SK-N-SH (cell line): ENCODE results near the gene PLXNA4. TPM values are rescaled to one million over a fixed set of nuclear protein-coding genes. Genes with fewer than 3 reads are reported as not detected.

Experiments
- CTCF ChIA-PET: fragments of 300-600, 350-600 bp; formaldehyde crosslinking; extraction: SDS; loops from one replicate; lab custom pipeline; 2021; lab: Yijun Ruan, JAX
- POLR2A ChIA-PET: fragments of 350-600 bp; sonication (Branson Sonifier 250); formaldehyde crosslinking; extraction: SDS; loops from one replicate; lab custom pipeline; 2020; ENCODE audit warnings: antibody characterized with exemption, inconsistent platforms; lab: Yijun Ruan, JAX
- DNase-seq: peaks from one replicate; pipeline ENCODE4 v3.0.0; 2012
- H2AFZ ChIP-seq: fragments of 200-600 bp; sonication (generic); 2 replicates; pipeline ENCODE4 v1.8.1; 2016; ENCODE audit warnings: antibody characterized with exemption, mild to moderate bottlenecking, low read depth
- H3F3A ChIP-seq: fragments of 200-600 bp; sonication (generic); replicated peaks from 2 replicates; pipeline ENCODE3; 2016; ENCODE audit warnings: antibody characterized with exemption, mild to moderate bottlenecking; ENCODE audit not compliant: insufficient read depth
- H3K27ac ChIP-seq, 2 experiments: fragments of 200-500 bp in 1 of 2; fragments of 200-600 bp in 1 of 2; sonication (Bioruptor generic) in 1 of 2; sonication (generic), shearing (Covaris generic) in 1 of 2; 2 replicates each; pipeline versions ENCODE4 v1.5.1 to v1.6.1; 2014 to 2016; ENCODE audit warnings: low read depth in 2 of 2, inconsistent platforms in 1 of 2, low read length in 1 of 2, mild to moderate bottlenecking in 1 of 2, mixed read lengths in 1 of 2
- H3K27me3 ChIP-seq: fragments of 200-600 bp; sonication (generic), shearing (Covaris generic); 2 replicates; pipeline ENCODE4 v1.6.1; 2016; ENCODE audit warnings: mixed run types; ENCODE audit not compliant: insufficient read depth
- H3K36me3 ChIP-seq, 2 experiments: fragments of 200-500 bp in 1 of 2; fragments of 200-600 bp in 1 of 2; sonication (Bioruptor generic) in 1 of 2; sonication (generic) in 1 of 2; replicated peaks in 1 of 2; 2 replicates each; pipeline versions ENCODE3 to v1.5.1; 2014 to 2016; ENCODE audit warnings: low read length in 1 of 2, mild to moderate bottlenecking in 1 of 2; ENCODE audit not compliant: insufficient read depth in 2 of 2, control insufficient read depth in 1 of 2
- H3K4me1 ChIP-seq, 2 experiments: fragments of 200-500 bp in 1 of 2; fragments of 200-600 bp in 1 of 2; sonication (Bioruptor generic) in 1 of 2; sonication (generic), shearing (Covaris generic) in 1 of 2; 2 replicates each; pipeline versions ENCODE4 v1.5.1 to v1.6.1; 2014 to 2016; ENCODE audit warnings: low read depth in 1 of 2, low read length in 1 of 2, mixed run types in 1 of 2; ENCODE audit not compliant: insufficient read depth in 2 of 2, control insufficient read depth in 1 of 2
- H3K4me2 ChIP-seq: fragments of 200-600 bp; sonication (generic), shearing (Covaris generic); 2 replicates; pipeline ENCODE4 v1.6.1; 2017; ENCODE audit warnings: mixed run types
- H3K4me3 ChIP-seq, 2 experiments: fragments of 200-500 bp in 1 of 2; fragments of 200-600 bp in 1 of 2; sonication (Bioruptor generic) in 1 of 2; sonication (generic), shearing (Covaris generic) in 1 of 2; 2 replicates each; pipeline versions ENCODE4 v1.5.1 to v1.8.1; 2014 to 2016; ENCODE audit warnings: low read depth in 2 of 2, inconsistent platforms in 1 of 2, low read length in 1 of 2, mild to moderate bottlenecking in 1 of 2, mixed read lengths in 1 of 2, moderate library complexity in 1 of 2
- H3K79me2 ChIP-seq: fragments of 200-600 bp; sonication (generic); 2 replicates; pipeline ENCODE4 v1.8.1; 2017; ENCODE audit warnings: mild to moderate bottlenecking; ENCODE audit not compliant: insufficient read depth
- H3K9ac ChIP-seq: fragments of 200-600 bp; sonication (generic); 2 replicates; pipeline ENCODE4 v1.6.1; 2017; ENCODE audit warnings: mixed run types
- H3K9me2 ChIP-seq: fragments of 200-600 bp; sonication (generic); 2 replicates; pipeline ENCODE4 v1.6.1; 2017; ENCODE audit warnings: mixed run types
- H3K9me3 ChIP-seq: fragments of 200-600 bp; sonication (generic); 2 replicates; pipeline ENCODE4 v1.6.1; 2017; ENCODE audit warnings: mixed run types, mild to moderate bottlenecking, moderate library complexity
- H4K20me1 ChIP-seq: fragments of 200-600 bp; sonication (generic); 2 replicates; pipeline ENCODE4 v1.6.1; 2017; ENCODE audit warnings: mild to moderate bottlenecking, mixed run types; ENCODE audit not compliant: insufficient read depth
- CHD2 ChIP-seq: fragments of 150-350 bp; IDR thresholded peaks from 2 replicates; pipeline ENCODE4 v1.6.1; 2018; ENCODE audit warnings: low read length; ENCODE audit not compliant: partially characterized antibody
- EZH2phosphoT487 ChIP-seq: fragments of 200-600 bp; sonication (generic); IDR thresholded peaks from 2 replicates; pipeline ENCODE4 v1.6.1; 2017; ENCODE audit warnings: low read depth, mixed run types, mild to moderate bottlenecking, antibody characterized with exemption, moderate library complexity, borderline replicate concordance
- FOXJ3 ChIP-seq: sonication (generic); formaldehyde crosslinking; IDR thresholded peaks from 2 replicates; pipeline ENCODE4 v1.5.1; 2020; ENCODE audit warnings: mild to moderate bottlenecking, missing genetic modification reagents
- FOXM1 ChIP-seq: IDR thresholded peaks from 2 replicates; pipeline ENCODE4 v1.4.0; 2012; ENCODE audit warnings: low read depth, mild to moderate bottlenecking
- GABPA ChIP-seq: IDR thresholded peaks from 2 replicates; pipeline ENCODE4 v1.4.0; 2012; ENCODE audit warnings: low read depth, mild to moderate bottlenecking
- IRF3 ChIP-seq: fragments of 150-350 bp; IDR thresholded peaks from 2 replicates; pipeline ENCODE4 v1.6.1; 2016; ENCODE audit warnings: mild to moderate bottlenecking, low read depth, low read length
- JUND ChIP-seq: IDR thresholded peaks from 2 replicates; pipeline ENCODE4 v1.4.0; 2012
- MEF2A ChIP-seq: IDR thresholded peaks from 2 replicates; pipeline ENCODE4 v1.4.0; 2012; ENCODE audit warnings: low read depth, borderline replicate concordance
- NRF1 ChIP-seq: IDR thresholded peaks from 2 replicates; pipeline ENCODE4 v1.6.1; 2012; ENCODE audit warnings: low read depth, mild to moderate bottlenecking, low read length
- POLR2AphosphoS5 ChIP-seq: IDR thresholded peaks from 2 replicates; pipeline ENCODE4 v1.6.1; 2012; ENCODE audit warnings: low read depth, low read length
- RAD21 ChIP-seq: IDR thresholded peaks from 2 replicates; pipeline ENCODE4 v1.6.1; 2012; ENCODE audit warnings: mild to moderate bottlenecking, low read length
- RCOR1 ChIP-seq: fragments of 150-350 bp; IDR thresholded peaks from 2 replicates; pipeline ENCODE4 v1.6.1; 2017; ENCODE audit warnings: antibody characterized with exemption, low read length
- REST ChIP-seq: IDR thresholded peaks from 2 replicates; pipeline ENCODE4 v1.6.1; 2012; ENCODE audit warnings: mild to moderate bottlenecking, low read depth, low read length, moderate library complexity
- RFX5 ChIP-seq: IDR thresholded peaks from 2 replicates; pipeline ENCODE4 v1.6.1; 2012; ENCODE audit warnings: mild to moderate bottlenecking, improper control_type of control experiment, low read length
- RXRA ChIP-seq: IDR thresholded peaks from 2 replicates; pipeline ENCODE4 v1.4.0; 2012; ENCODE audit warnings: low read depth, mild to moderate bottlenecking, borderline replicate concordance
- TAF1 ChIP-seq: IDR thresholded peaks from 2 replicates; pipeline ENCODE4 v1.6.1; 2012; ENCODE audit warnings: low read depth, mild to moderate bottlenecking, low read length, moderate library complexity, borderline replicate concordance
- TEAD4 ChIP-seq: IDR thresholded peaks from 2 replicates; pipeline ENCODE4 v1.4.0; 2012; ENCODE audit warnings: mild to moderate bottlenecking, borderline replicate concordance; ENCODE audit not compliant: insufficient read depth
- USF2 ChIP-seq: fragments of 150-350 bp; IDR thresholded peaks from 2 replicates; pipeline ENCODE4 v1.6.1; 2017; ENCODE audit warnings: antibody characterized with exemption, low read length, low read depth, borderline replicate concordance
- ZBTB33 ChIP-seq: IDR thresholded peaks from 2 replicates; pipeline ENCODE4 v1.4.0; 2012; ENCODE audit warnings: low read depth, borderline replicate concordance
- WGBS: methylation state at CpG from one replicate; pipeline ENCODE4 v1.1.6; 2017; ENCODE audit warnings: low lambda C conversion rate; 5-methylcytosine and 5-hydroxymethylcytosine counted together
- polyA plus RNA-seq, 3 experiments: library from polyadenylated mRNA; depleted of rRNA; stranded (reverse); fragments of >200 nt; gene quantifications; 2 replicates each; pipeline ENCODE4 v1.2.3, GENCODE V29; 2012

Gene PLXNA4
- polyA plus RNA-seq, 1 of the 3 experiments (the other 2 are of a cell fraction), result 2.4 TPM

- no peak overlapping the region for H3K4me3 ChIP-seq
- no peak overlapping the region for H2AFZ ChIP-seq
- H3K9me2 ChIP-seq, result no peaks in the 10 kb centered on the region
- H3K9me3 ChIP-seq, result no peaks in the 10 kb centered on the region
- no peaks in the 10 kb centered on the region for H3K27me3 ChIP-seq
- CTCF ChIA-PET, result interaction anchor here (0.7 to 3.5 kb wide), 5 partner anchors 19 to 1646 kb away, joined by 3 to 13 read pairs (median 4); no protein-coding TSS in a partner anchor
- H3K36me3 ChIP-seq, result no peaks in the 10 kb centered on the region
- no peak for TF ChIP-seq REST
- no peak for TF ChIP-seq RCOR1
- no peak for TF ChIP-seq IRF3
- no peak for TF ChIP-seq RFX5
- TF ChIP-seq RXRA, result no peak
- no peak for TF ChIP-seq FOXJ3 (CRISPR knock-in tag)
- no peak for TF ChIP-seq RAD21
- no peak for TF ChIP-seq EZH2phosphoT487
- no peaks in the 10 kb centered on the region for H3F3A ChIP-seq
- no peak for DNase-seq
- H3K9ac ChIP-seq, result no peak overlapping the region
- POLR2A ChIA-PET, result no interaction called here
- 76% methylated on average over 4 of the region's 4 CpGs for WGBS
- no peaks in the 10 kb centered on the region for H3K79me2 ChIP-seq
- no peak overlapping the region for H3K4me2 ChIP-seq
- no peaks in the 10 kb centered on the region for H4K20me1 ChIP-seq
- no peaks in the 10 kb centered on the region for H3K4me1 ChIP-seq
- H3K27ac ChIP-seq, result no peak overlapping the region
Measured at GRCh38 chr7:132337450-132338080, 238.7 kb downstream of the PLXNA4 start.

- CTCF ChIA-PET, result interaction anchor here (0.8 to 3.5 kb wide), 7 partner anchors 18 to 243 kb away, joined by 3 to 13 read pairs (median 4); no protein-coding TSS in a partner anchor
- TF ChIP-seq NRF1 (no peak), POLR2AphosphoS5 (no peak), RAD21 (no peak), GABPA (no peak), TAF1 (no peak), FOXM1 (no peak), TEAD4 (no peak), USF2 (no peak), ZBTB33 (no peak), IRF3 (no peak), CHD2 (no peak), MEF2A (no peak), JUND (no peak)
Measured at GRCh38 chr7:132336797-132337196, 239.5 kb downstream of the PLXNA4 start.

More at GRCh38 chr7:132336797-132337196, 239.5 kb downstream of the PLXNA4 start:
- Histone ChIP-seq H3K9me2 (no peaks in the 10 kb centered on the region), H3F3A (no peaks in the 10 kb centered on the region), H3K4me1 (no peaks in the 10 kb centered on the region), H3K27me3 (no peaks in the 10 kb centered on the region; the same call in 1 of the 2 replicates), H4K20me1 (no peaks in the 10 kb centered on the region), H3K9me3 (no peaks in the 10 kb centered on the region), H3K9ac (no peak overlapping the region), H3K79me2 (no peaks in the 10 kb centered on the region), H3K27ac (no peak overlapping the region), H3K4me2 (no peak overlapping the region), H3K4me3 (no peak overlapping the region), H2AFZ (no peak overlapping the region), H3K36me3 (no peaks in the 10 kb centered on the region)
- no peak for DNase-seq
- 91% methylated on average over 5 of the region's 5 CpGs for WGBS
- POLR2A ChIA-PET, result no interaction called here
